ENCODE results near the gene ABTB1.

The ABTB1 gene

DNA sequence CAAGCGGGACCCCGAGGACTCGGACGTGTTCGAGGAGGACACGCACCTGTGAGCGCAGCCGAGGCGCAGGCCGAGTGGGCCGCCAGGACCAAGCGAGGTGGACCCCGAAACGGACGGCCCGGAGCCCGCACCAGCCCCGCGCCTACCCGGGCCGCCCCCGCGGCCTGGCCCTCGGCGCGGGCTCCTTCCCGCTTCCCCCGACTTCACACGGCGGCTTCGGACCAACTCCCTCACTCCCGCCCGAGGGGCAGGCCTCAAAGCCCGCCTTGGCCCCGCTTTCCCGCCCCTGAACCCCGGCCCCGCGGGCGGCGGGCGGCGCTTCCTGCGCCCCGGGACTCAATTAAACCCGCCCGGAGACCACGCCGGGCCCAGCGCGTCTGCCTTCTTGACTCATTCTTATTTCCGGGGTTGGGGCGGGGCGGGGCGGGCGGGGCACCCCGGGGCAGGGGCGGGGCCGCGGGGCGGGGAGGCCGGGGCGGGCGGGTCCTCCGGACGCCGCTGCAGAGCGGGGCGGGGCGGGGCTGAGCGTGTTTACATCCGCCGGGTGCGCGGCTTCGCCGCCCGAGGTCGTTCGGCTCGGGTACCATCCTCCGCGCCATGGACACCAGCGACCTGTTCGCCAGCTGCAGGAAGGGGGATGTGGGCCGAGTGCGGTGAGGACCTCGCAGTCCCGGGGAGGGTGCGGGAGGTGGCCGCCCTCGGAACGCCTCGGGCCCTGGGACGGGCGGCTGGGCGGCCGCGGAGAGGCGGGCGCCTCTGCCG lies at the start of gene ABTB1:
Gene ABTB1, plus strand, starts transcription at position 524 of the 762 bp plus-strand sequence. Its CDS starts 74 bp downstream, at position 598.
- DNase-seq, result peak; percentile 86

DNA sequence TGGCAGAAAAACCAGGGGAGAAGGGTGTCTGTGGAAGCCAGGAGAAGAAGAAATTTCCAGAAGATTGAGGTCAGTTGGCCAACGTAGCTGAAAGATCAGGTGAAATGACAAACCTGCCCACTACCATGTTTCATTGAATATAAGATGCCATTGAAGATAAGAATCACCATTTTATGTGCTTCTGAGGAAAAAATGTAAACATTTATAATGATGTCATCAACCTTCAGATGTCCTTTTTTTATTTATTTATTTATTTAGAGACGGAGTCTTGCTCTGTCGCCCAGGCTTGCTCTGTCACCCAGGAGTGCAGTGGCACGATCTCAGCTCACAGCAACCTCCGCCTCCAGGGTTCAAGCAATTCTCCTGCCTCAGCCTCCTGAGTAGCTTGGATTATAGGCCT lies 48.7 kb upstream of the ABTB1 start:
- DNase-seq, result no peak

DNA sequence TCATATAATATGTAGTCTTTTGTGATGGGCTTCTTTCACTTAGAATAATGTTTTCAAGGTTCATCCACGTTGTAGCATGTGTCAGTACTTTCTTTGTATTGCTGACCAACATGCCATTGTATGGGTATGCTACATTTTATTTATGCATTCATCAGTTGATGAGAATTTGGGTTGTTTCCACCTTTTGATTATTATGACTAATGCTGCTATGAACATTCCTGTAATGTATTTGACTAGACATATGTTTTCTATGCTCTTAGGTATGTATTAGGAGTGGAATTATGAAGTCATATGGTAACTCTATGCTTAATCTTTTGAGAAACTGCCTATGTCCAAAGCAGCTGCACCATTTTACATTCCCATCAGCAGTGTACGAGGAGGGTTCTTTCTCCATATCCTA lies 46.9 kb upstream of the ABTB1 start:
- DNase-seq, result no peak

DNA sequence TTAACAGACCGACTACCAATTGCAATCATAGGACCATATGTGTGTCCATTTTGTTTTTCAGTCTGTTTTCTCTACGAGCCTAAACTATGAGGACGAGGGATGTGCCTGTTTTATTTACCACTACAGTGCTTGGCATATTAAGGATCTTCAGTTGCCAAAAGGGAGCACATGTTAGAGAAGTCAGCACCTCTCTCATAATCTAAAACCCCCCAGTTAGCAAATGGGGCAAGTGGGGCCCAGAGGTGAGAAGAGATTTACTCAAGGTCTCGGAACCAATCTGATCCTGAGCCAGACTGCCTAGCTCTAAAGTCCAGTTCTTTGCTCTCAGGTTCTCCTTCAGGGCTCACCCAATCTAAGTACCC lies 44.3 kb upstream of the ABTB1 start:
- no peak for DNase-seq

DNA sequence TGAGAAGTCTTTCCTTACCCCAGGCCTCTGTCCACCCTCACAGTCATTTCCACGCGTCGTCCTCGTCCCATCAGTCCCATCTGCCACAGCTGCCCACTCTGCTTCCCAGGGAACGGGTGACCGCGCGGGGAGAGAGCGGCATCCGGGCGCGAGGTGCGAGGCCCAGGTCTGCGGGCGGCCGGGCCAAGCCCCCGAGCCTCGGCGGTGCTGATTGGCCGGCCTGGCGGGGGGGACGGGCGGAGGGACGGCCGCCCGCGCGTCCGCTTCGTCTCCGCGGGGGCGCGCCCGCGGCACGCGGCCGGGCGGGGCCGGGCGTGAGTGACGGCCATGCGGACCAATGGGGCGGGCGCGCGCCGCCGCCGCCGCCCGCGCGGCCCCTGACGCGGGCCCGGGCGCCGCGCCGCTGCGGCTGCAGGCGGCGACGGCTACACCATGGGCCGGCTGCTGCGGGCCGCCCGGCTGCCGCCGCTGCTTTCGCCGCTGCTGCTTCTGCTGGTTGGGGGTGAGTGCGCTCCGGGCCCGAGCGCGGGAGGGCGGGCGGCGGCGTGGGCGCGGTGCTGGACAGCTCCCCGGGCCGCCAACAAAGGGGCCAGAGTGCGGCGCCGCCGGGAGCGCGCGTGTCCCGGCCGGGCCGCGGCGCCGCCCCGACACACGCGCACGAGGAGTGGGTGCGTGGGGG lies 43.8 kb upstream of the ABTB1 start, which contains the start of gene PODXL2:
Gene PODXL2, plus strand, starts transcription at position 398 of the 679 bp plus-strand sequence. Its CDS starts 35 bp downstream, at position 433.
- DNase-seq, result no peak

DNA sequence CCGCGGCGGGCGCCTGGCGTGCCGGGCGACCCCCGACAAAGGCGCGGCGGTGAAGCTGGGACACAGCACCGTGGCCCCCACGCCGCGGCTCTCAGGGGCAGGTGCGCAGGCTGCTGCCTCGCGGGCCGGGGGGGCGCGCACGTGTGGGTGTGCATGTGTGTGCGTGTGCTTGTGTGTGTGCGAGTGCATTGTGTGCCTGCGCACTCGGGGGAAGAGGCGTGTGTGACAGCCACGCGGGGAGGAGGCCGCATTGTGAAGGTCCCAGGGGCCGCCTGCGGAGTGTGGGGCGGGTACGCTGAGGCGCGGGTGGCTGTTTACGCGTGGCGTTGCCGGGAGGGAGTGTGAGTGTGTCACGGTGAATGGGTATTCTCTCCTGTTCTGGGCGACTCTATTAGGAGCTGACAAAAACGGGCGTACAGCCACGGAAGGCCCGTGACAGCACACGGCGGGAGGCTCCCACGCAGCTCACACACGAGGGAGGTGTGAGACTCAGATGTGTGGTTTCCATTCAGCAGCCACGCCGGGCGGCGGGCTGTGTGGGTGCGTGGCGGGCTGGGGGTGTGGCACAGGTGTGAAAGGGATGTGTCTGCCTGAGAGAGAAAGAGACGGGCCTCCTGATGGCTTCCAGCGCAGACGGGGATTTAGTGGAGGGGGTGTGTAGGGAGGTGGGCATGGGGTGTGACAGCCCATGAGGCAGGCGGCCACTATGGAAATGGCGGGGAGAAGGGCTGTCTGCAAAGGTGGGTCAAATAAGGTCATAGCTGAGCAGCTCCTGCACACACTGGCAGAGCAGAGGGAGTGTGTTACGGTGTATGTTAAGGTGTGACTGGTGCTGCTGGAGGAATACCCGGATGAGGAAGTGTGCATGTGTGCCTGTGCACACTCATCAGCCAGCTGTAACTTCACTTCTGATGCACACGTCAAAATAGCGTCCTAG lies 43.0 kb upstream of the ABTB1 start:
- DNase-seq, result no peak

DNA sequence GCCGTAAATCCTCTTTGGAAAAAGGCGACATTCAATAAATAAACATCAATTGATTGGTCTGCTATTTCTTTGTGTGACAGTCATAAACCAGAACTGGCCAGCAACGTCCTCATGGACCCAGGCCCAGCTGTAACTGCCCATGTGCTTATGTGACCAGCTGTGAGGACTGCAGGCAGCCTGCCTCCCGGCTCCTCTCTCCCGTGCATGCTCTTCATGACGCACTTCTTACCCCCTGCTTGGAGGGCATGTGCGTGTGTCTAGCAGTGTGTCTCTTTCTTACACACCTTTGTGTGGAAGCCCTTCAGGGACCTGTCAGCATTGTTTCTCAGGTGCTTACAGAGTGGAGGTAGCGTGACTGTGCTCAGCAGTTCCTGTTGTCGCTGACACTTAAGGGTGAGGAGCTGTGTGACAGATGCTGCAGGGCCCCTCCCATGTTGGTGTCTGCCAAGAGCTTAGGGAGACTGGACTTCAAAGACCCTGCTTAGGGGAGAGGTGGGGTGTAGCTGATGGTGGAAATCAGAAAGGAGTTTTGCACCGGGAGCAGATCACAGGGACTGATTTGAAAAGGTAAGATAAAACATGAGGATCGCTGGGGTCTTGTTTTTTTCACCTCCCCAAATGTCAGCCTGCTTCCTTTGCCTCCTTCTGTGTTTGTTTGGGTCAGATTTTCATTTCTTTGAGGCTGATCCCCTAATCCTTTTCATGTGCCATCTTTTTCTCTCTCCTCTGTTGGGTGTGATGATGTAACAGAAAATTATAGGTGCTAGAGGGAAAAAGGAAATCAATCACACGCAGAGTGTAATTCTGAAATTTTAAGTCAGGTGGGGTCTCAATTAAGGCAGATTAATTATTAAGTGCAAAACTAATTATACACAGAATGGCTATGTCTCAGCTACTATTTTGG lies 41.7 kb upstream of the ABTB1 start:
- DNase-seq, result no peak

DNA sequence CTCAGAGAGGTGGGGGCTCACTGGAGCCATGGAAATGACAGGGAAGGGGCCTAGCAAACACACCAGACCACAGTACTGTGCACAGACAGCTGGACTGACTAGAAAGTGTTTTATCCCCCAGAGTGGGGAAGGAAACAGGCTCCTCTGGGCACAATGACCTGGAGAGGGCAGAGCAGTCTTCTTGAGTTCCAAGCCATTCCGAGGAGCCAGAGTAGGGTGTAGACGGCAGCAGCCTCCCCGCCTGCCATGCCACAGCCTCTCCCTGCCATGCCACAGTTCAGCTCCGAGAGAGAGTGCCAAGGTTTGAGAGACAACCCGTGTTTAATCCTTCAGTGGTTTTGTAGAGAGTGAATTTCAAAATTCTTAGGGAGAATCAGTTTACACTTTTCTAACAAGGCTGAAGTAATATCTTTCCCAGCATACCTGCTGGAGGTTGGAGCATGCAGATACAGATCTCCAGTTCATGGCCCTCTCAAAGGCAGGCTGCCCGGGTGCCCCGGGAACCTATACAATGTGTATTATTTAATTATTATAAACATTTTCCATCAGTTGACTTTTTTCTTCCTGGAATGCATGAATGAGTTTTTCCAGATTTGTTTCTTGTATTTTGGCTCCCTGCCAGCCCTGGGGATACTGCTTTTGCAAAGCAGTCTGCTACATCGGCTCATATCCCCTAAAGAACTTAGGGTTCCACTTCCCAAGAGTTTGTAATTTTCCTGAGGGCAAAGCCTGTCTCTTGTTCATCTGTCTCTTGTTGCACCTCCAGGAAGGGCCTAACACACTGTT lies 40.5 kb upstream of the ABTB1 start:
- no peak for DNase-seq

DNA sequence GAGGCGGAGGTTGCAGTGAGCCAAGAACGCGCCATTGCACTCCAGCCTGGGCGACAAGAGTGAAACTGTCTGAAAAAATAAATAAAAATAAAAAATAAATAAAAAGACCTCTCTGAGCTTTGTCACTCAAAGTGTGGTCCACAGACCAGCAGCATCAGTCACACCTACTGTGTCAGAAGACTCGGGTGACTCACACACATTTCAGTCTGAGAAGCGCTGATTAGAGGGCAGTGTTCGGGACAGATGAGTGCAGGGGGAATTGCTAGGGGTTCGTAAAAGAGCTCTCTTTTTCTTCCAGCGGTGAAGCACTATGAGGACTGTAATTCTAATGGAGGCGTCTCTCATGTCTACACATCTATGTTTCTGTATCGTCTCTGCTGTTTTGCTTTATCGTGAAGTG lies 38.1 kb upstream of the ABTB1 start:
- DNase-seq, result no peak

DNA sequence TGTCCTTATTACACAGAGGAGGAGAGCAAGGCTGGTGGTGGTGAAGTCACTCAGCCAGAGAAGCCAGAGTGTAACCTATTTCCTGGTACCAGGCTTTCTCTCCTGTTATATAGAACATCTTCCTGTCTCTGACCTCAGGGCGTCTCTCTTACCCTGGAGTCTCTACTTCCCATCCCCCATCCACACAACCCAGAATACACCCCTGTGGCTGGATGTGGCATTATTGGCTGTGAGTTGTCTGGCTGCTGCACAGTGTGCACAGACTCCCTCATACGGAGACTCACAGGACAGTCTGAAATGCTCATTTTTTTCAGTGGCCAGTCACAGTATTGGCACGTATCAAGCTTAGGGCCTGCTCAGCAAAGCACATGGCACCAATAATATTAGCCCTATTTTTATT lies 35.2 kb upstream of the ABTB1 start:
- DNase-seq, result peak; percentile 71

DNA sequence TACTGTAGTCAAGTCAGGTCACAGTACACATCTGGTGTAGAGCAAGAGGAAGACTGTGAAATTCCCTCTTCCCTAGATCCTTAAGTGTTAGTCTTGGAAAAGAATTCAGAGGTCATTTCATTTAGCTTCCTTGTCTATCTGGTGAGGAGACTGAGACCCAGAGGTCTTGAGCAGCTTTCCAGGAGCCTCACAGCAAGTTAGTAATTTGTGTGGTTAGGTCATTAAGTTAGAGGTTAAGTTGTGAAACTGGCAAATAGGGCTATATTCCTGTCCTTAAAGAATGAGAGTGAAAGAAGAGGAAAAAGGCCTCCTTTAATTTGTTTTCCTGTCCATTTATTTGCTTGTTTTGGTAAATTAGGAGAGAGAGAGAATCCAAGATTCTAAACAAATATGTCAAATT lies 34.8 kb upstream of the ABTB1 start:
- DNase-seq, result no peak

DNA sequence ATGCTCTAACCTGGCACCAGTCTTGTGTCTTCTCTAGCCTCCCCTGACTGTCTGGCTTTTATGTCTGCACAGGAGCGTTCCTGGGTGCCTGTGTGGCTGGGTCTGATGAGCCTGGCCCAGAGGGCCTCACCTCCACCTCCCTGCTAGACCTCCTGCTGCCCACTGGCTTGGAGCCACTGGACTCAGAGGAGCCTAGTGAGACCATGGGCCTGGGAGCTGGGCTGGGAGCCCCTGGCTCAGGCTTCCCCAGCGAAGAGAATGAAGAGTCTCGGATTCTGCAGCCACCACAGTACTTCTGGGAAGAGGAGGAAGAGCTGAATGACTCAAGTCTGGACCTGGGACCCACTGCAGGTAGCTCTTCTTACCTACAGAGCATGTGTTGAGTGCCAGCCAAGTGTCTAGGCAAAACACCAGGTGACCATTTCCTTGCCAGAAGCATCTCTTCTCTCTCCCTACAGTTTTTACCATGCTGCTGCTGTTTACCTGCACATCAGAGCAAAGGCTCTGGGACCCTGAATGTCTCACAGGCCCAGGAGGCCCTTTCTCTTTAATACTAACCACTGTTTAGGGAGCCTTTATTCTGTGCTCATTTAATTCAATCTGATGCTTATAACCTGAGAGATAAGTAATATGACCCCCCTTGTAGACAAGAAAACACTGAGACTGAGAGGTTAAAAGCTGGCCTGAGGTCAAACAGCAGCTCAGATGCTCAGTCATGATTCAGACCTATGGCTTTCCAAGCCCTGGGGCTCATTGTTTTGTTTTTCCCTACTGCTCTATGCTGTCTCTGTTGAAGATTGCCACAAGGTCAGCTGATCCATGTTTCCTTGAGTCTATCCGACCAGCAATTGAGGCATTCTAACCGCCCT lies 33.3 kb upstream of the ABTB1 start:
- no peak for DNase-seq

DNA sequence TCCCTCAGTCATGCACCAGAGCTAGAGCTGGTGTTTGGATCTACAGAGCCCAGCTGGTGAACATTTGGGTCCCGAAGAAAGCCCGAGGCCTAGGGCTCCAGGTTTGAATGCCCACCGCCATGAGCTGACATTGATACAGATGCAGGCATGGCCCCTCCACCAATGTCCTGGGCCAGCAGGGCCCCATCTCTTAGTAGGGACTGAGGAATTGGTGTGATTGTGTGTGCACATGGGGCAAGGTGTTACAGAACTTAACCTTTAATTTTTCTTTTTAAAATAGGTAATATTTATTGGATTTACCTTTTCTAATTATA lies 32.8 kb upstream of the ABTB1 start:
- no peak for DNase-seq

DNA sequence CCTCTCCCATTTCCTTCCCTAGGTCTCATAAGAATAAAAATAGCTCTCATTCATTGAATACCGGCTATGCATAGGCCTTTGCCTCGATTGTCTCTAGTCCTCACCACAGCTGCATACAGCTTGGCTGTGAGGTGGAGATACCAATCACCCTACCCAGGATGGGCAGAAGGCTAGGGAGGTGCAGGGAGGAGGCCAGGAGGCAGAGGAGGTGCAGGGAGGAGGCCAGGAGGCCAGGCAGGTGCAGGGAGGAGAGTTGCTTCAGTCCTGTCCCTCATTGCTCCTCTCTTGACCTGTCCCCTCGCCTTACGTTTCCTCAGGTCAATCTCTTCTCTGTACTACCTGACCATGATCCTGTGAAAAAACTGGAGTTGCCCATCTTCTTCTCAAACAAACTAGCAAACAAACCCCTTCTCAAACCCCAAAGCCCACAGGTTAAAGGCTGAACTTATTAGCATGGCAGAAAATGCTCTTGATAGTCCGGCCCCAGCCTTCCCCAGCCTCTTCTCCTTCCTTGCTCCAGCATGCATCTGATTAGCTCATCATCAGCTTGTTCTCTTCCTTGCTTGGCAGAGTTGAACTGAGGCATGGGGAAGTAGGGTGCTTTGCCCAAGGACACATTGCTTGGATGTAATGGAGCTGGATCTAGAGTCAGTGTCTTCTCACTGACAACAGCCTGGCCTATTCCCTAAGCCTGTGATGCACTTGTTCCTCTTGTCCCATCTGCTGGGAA lies 27.9 kb upstream of the ABTB1 start:
- no peak for DNase-seq

DNA sequence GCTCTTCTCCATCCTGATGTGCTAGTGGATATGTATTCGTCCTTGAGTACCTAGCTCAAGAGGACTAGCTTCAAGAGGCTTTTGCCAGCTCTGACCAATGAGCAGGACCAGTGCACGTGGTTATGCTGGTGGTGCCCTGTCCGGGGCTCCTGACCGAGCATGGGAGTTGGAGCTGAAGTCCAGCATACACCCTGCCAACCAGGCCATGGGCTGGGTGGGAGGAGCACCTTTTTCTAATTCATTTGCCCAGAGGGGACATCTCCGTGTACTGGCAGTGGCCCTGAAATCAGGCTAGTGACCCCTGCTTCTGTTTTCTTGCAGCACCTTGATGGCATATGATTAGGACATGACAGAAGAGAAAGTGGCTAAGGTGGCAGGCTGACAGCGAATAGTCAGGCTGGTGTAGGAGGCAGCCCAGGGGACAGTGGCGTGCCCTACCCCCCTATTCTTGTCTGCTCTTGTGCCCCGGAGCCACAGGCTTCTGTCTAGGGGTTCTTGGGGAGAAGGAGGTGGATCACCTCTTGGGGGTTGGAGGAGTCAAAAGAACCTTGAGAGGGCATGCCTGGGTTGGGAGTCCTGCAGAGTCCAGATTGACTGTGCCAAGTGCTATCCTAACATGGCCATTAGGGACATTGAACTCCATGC lies 27.3 kb upstream of the ABTB1 start:
- DNase-seq, result no peak

DNA sequence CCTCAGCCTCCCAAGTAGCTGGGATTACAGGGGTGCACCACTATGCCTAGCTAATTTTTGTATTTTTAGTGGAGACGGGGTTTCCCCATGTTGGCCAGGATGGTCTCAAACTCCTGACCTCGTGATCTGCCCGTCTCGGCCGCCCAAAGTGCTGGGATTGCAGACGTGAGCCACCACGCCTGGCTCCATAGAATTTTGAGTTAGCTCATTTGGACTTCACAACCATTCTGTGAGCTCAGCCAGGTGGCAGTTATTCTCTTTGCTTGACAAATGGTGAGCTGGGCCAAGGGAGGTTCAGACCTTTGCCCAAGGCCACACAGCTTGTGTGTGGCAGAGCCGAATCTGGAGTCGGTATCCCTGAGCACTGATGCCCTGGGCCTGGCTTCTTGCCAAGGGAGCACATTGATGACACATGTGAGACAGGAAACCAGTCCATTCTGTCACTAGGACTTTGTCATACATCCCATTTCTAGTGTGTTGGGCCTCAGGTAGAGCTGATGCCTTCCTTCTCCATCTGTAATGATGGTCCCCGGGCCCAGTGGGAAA lies 26.2 kb upstream of the ABTB1 start:
- no peak for DNase-seq

DNA sequence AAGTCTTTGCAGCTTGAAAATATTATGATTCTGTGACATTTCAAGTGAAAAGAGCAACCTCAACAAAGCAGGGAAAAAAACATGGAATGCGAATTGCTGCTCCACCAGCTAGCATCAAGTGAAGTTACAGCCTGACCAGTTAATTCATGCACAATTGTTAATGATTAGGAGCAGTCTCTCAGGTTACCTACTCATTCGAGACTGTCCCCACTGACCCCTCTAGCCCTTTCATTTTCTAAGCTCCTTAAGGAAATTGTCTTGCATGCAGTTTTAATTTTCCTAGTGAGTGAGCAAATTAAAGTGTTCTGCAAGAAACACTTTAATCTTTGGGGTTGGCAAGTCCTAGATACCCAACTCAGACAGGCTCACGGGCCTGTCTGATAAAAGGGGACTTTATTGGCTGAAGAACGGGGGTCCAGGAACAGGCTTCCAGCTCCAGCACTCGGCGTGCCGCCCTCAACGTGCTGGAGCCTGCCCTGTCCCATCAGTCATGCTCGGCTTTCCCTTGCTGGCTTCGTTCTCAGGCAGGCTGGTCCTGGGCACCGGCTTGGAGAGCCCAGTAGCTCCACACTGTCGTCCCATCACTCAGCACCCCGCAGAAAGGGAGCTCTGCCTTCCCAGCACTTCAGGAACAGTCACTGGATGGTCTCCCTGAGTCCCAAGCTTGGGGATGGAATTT lies 25.4 kb upstream of the ABTB1 start:
- no peak for DNase-seq

DNA sequence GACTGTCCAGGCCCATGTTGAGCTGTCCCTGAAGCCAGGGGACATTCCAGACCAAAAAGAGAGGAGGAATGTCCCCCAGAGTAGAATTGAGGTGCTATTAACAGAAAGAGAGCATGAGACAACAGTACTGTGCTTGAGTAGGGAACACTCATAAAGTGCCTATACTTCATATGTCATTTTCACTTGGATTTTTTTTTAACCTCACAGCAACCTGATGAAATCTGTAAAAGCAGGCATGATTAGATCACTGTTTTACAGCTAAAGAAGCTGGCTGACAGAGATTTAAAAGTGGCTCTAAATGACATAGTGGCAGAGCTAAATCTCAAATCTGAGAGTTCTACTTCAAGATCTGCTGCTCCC lies 24.9 kb upstream of the ABTB1 start:
- DNase-seq, result no peak

DNA sequence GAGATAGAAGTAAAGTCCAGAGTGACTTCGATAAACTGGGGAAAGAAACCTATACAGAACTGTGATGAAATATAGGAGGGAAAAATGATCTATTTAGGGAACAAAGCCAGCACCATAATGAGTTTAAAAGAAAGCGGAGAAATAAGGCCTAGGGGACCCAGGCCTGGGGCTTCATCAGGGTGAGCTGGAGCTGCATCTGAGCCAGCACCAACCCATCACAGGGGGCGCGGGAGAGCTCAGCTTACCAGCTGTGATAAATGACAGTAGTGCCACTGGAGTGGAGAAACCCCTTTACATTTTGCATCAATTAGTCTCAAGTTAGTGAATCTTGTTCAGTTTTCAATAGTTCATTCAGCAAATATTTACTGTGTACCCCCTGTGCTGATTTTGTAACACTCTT lies 22.5 kb upstream of the ABTB1 start:
- no peak for DNase-seq
